GM10248 (cell line): ENCODE results near the gene IGFL2.
"Not testable (repeated sequence)": the region's sequence is repeated elsewhere in the genome, so short reads cannot be mapped to it uniquely, and the experiment has no call there.

Source experiments
- CTCF ChIA-PET: fragments of 300-600 bp; sonication (Branson Sonifier 250); formaldehyde crosslinking; extraction: SDS; loops from one replicate; lab custom pipeline; 2021; ENCODE audit warnings: antibody characterized with exemption; lab: Yijun Ruan, JAX
- POLR2A ChIA-PET: fragments of 350-650 bp; sonication (Branson Sonifier 250); formaldehyde crosslinking; extraction: SDS; loops from one replicate; lab custom pipeline; 2020; ENCODE audit warnings: antibody characterized with exemption; lab: Yijun Ruan, JAX
- DNase-seq: peaks from one replicate; pipeline ENCODE4 v3.0.0; 2012; ENCODE audit errors: extremely low spot score
- TF ChIP-seq, protein P1 (sequence below): IDR thresholded peaks from 2 replicates; pipeline ENCODE4 v1.5.1; 2012; ENCODE audit warnings: mild to moderate bottlenecking, low read depth; ENCODE audit errors: extremely low read depth, missing control alignments, control extremely low read depth

IGFL2 gene

DNA sequence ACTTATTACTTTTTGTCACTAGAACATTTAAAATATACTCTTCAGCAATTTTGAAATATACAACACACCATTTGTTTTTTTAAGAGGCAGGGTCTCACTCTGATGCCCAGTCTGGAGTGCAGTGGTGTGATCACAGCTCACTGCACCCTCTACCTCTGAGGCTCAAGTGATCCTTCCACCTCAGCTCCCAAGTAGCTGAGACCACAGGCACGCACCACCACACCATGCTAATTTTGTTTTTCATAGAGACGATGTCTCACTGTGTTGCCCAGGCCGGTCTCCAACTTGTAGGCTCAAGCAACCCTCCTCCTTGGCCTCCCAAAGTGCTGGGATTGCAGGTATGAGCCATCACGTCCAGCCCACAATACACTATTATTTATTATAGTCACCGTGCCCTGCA, 2.6 kb downstream of the IGFL2 start:
- ChIA-PET POLR2A (no interaction called here), CTCF (no interaction called here)
- TF ChIP-seq, protein P1, sequence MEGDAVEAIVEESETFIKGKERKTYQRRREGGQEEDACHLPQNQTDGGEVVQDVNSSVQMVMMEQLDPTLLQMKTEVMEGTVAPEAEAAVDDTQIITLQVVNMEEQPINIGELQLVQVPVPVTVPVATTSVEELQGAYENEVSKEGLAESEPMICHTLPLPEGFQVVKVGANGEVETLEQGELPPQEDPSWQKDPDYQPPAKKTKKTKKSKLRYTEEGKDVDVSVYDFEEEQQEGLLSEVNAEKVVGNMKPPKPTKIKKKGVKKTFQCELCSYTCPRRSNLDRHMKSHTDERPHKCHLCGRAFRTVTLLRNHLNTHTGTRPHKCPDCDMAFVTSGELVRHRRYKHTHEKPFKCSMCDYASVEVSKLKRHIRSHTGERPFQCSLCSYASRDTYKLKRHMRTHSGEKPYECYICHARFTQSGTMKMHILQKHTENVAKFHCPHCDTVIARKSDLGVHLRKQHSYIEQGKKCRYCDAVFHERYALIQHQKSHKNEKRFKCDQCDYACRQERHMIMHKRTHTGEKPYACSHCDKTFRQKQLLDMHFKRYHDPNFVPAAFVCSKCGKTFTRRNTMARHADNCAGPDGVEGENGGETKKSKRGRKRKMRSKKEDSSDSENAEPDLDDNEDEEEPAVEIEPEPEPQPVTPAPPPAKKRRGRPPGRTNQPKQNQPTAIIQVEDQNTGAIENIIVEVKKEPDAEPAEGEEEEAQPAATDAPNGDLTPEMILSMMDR = no peak
- no peak for DNase-seq

DNA sequence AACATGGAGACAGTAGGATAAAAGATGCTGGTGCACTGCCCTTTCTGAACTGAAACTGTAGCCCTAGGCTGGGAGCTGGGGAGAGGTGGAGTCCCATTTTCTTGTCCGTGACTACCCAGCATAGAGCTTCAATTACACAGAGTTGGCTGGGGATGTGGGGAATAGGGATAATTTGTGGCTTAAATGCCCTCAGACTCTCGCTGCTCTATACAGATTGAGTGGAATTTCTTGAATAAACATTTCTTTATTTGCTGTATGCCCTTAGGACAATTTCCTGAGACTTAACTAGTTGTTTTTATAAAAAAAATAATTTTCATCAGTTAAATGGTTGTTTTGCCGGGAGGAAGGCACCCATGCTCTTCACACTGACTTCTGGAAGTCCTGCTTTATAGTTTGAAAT, 7.2 kb downstream of the IGFL2 start:
- ChIA-PET CTCF (interaction anchor here (1.1 to 1.4 kb wide), 2 partner anchors 9 to 126 kb away, joined by 3 read pairs; no protein-coding TSS in a partner anchor), POLR2A (no interaction called here)
- no peak for DNase-seq
- TF ChIP-seq, protein P1 = no peak

DNA sequence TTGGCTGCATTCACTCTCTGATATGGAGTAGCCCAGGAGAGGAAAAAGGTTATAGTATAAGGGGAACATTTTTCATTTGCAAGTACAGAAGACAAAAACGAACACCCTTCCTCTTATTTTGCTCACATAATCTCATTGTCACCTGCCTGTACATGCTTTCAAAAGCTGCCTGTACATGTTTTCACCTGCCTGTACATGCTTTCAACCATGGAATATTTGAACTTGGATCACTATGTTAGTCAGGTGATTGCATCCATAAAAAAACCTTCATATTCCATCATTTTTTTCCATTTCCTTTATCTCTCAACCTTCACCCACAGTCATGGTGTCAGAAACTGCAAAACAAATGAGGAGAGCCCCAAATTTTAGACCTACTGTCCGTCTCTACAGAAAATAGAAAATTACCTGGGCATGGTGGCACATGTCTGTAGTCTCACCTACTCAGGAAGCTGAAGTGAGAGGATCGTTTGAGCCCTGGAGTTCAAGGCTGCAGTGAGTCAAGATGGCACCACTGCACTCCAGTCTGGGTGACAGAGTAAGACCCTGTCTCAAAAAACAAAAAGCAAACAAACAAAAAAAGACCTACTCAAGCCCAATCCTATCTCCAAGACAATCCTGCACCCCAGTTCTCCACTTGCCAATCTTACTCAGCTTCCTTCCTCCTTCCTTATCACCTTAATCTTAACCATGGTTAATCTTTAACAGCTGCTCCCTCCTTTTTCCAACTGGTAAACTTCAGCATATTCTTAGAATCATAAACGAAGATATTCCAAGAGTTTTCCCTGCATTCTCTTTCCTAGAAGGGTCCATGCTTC, 11.6 kb downstream of the IGFL2 start:
- POLR2A ChIA-PET = no interaction called here
- no peak for DNase-seq
- CTCF ChIA-PET = interaction anchor here (0.9 to 1.6 kb wide), 4 partner anchors 10 to 130 kb away, joined by 3 read pairs; no protein-coding TSS in a partner anchor
- TF ChIP-seq, protein P1 = no peak

DNA sequence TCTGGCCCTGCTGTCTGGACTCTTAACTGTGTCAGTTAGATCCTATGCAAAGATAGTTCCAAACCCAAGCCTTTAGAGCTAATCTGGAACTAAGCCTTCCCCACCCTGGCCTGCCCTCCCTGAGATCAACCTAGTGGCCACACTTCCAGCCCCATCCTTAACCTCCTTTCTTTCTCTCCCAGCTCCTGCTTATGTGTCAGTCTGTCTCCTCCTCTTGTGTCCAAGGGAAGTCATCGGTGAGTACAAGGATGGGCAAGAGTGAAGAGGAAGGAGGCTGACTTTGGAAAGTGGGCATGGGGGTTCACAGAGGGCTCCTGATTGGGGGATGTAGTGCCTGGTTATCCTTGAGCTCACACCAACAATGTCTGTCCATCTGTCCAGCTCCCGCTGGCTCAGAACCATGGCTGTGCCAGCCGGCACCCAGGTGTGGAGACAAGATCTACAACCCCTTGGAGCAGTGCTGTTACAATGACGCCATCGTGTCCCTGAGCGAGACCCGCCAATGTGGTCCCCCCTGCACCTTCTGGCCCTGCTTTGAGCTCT, 12.3 kb downstream of the IGFL2 start:
- ChIA-PET POLR2A (no interaction called here), CTCF (interaction anchor here (0.9 to 1.6 kb wide), 4 partner anchors 10 to 131 kb away, joined by 3 read pairs; no protein-coding TSS in a partner anchor)
- TF ChIP-seq, protein P1 = no peak
- DNase-seq = no peak

DNA sequence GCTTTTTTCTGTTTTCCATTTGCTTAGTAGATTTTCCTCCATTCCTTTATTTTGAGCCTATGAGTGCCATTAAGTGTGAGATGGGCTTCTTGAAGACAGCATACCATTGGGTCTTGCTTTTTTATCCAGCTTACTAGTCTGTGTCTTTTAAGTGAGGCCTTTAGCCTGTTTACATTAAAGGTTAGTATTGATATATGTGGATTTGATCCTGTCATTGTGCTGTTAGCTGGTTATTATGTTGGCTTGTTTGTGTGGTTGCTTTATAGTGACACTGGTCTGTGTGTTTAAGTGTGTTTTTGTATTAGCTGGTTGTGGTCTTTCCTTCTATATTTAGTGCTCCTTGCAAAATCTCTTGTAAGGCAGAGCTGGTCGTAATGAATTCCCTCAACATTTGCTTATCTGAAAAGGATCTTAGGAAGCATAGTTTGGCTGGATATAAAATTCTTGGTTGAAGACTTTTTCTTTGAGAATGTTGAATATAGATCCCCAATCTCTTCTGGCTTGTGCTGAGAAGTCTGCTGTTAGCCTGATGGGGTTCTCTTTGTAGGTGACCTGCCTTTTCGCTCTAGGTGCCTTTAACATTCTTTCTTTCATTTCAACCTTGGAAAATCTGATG, 13.7 kb downstream of the IGFL2 start:
- CTCF ChIA-PET, DNase-seq, POLR2A ChIA-PET: not testable (repeated sequence)

DNA sequence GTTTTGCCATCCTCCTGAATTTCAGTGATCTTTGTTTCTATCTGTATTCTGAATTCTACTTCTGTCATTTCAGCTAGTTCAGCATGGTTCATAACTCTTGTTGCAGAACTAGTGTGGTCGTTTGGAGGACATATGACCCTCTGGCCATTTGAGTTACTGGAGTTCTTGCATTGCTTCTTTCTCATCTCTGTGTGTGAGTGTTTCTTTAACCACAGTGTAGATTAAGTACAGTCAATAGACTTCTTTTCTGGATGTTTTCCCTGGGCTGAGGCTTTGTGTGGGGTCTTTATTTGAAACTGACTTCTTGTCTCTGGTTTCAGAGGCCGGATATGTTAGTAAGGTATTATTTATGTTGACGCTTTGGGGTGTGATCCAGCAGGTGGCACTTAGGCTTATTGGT, 14.7 kb downstream of the IGFL2 start:
- no peak for DNase-seq
- POLR2A ChIA-PET = no interaction called here

More for the DNA sequence above, 14.7 kb downstream of the IGFL2 start:
- TF ChIP-seq, protein P1 = no peak
- CTCF ChIA-PET = no interaction called here
